IMR-90 (cell line): ENCODE results near the gene HCLS1. TPM values are rescaled to one million over a fixed set of nuclear protein-coding genes. Genes with fewer than 3 reads are reported as not detected.

Source experiments
- ATAC-seq: fragments of 200-7000 bp; cut with Tn5 transposase; 2 replicates; pipeline ENCODE4 v1.9.1; 2020; ENCODE audit warnings: low read depth, mild to moderate bottlenecking, moderate library complexity
- BruUV-seq: library from RNA; stranded (reverse); fragments of 400-500 nt; replicated peaks from 2 replicates; lab custom pipeline; 2021; lab: Mats Ljungman, UMichigan
- CTCF ChIA-PET: fragments of 300-600 bp; formaldehyde crosslinking; extraction: SDS; loops from one replicate; lab custom pipeline; 2021; ENCODE audit warnings: antibody characterized with exemption; lab: Yijun Ruan, JAX
- POLR2A ChIA-PET: fragments of 300-600 bp; sonication (Branson Sonifier 250); formaldehyde crosslinking; loops from one replicate; lab custom pipeline; 2022; ENCODE audit warnings: antibody characterized with exemption; ENCODE audit not compliant: unreplicated experiment; lab: Charles Lee
- DNase-seq: peaks from one replicate; pipeline ENCODE4 v3.0.0; 2013
- H2AFZ ChIP-seq: replicated peaks from 2 replicates; pipeline ENCODE3; 2013; ENCODE audit warnings: low read length, mild to moderate bottlenecking; ENCODE audit not compliant: poor library complexity
- H2AK5ac ChIP-seq: 2 replicates; pipeline ENCODE4 v1.6.1; 2013; ENCODE audit warnings: low read depth, low read length, inconsistent platforms
- H2AK9ac ChIP-seq: replicated peaks from 2 replicates; pipeline ENCODE3; 2013; ENCODE audit warnings: mild to moderate bottlenecking, low read depth, low read length, moderate library complexity; ENCODE audit not compliant: poor library complexity
- H2BK120ac ChIP-seq: 2 replicates; pipeline ENCODE4 v1.6.1; 2013; ENCODE audit warnings: low read depth, low read length, inconsistent platforms
- H2BK15ac ChIP-seq: 3 replicates; pipeline ENCODE4 v1.6.1; 2013; ENCODE audit warnings: low read depth, low read length, inconsistent platforms
- H2BK20ac ChIP-seq: 2 replicates; pipeline ENCODE4 v1.6.1; 2013; ENCODE audit warnings: low read depth, mild to moderate bottlenecking, inconsistent platforms, low read length, moderate library complexity
- H2BK5ac ChIP-seq: 2 replicates; pipeline ENCODE4 v1.6.1; 2013; ENCODE audit warnings: mild to moderate bottlenecking, low read depth, low read length, inconsistent platforms; ENCODE audit not compliant: poor library complexity, severe bottlenecking
- H3K14ac ChIP-seq: replicated peaks from 2 replicates; pipeline ENCODE4 v1.6.1; 2013; ENCODE audit warnings: low read depth, low read length, inconsistent platforms
- H3K18ac ChIP-seq: 2 replicates; pipeline ENCODE4 v1.6.1; 2013; ENCODE audit warnings: low read depth, low read length, control low read depth
- H3K23ac ChIP-seq: 2 replicates; pipeline ENCODE4 v1.6.1; 2013; ENCODE audit warnings: low read depth, low read length, inconsistent platforms
- H3K27ac ChIP-seq: 2 replicates; pipeline ENCODE4 v1.5.1; 2013; ENCODE audit warnings: mild to moderate bottlenecking, control low read depth, low read length; ENCODE audit not compliant: insufficient read depth
- H3K27me3 ChIP-seq: 2 replicates; pipeline ENCODE4 v1.6.1; 2013; ENCODE audit warnings: low read length; ENCODE audit not compliant: control insufficient read depth, insufficient read depth
- H3K36me3 ChIP-seq: 2 replicates; pipeline ENCODE4 v1.6.1; 2013; ENCODE audit warnings: low read length, mixed read lengths; ENCODE audit not compliant: control insufficient read depth, insufficient read depth
- H3K4ac ChIP-seq: 2 replicates; pipeline ENCODE4 v1.6.1; 2013; ENCODE audit warnings: low read depth, low read length, inconsistent platforms
- H3K4me1 ChIP-seq: 2 replicates; pipeline ENCODE4 v1.6.1; 2013; ENCODE audit warnings: low read length, mixed read lengths; ENCODE audit not compliant: control insufficient read depth, insufficient read depth
- H3K4me2 ChIP-seq: 2 replicates; pipeline ENCODE4 v1.6.1; 2013; ENCODE audit warnings: low read depth, mild to moderate bottlenecking, control low read depth, low read length, moderate library complexity
- H3K4me3 ChIP-seq: 2 replicates; pipeline ENCODE4 v1.5.1; 2013; ENCODE audit warnings: low read depth, mild to moderate bottlenecking, control low read depth, low read length, moderate library complexity; ENCODE audit not compliant: insufficient read depth
- H3K56ac ChIP-seq: 2 replicates; pipeline ENCODE4 v1.6.1; 2013; ENCODE audit warnings: low read length, inconsistent platforms; ENCODE audit not compliant: insufficient read depth; ENCODE audit errors: extremely low read depth
- H3K79me1 ChIP-seq, 2 experiments: 2 replicates each; pipeline ENCODE4 v1.6.1; 2013; ENCODE audit warnings: low read length in 2 of 2, inconsistent platforms in 1 of 2, low read depth in 1 of 2
- H3K9ac ChIP-seq: 2 replicates; pipeline ENCODE4 v1.6.1; 2013; ENCODE audit warnings: low read depth, low read length, control low read depth
- H3K9me1 ChIP-seq: 2 replicates; pipeline ENCODE4 v1.6.1; 2013; ENCODE audit warnings: low read length, inconsistent platforms; ENCODE audit not compliant: insufficient read depth
- H3K9me3 ChIP-seq: 2 replicates; pipeline ENCODE4 v1.6.1; 2013; ENCODE audit warnings: low read length; ENCODE audit not compliant: control insufficient read depth, insufficient read depth
- H4K20me1 ChIP-seq: 2 replicates; pipeline ENCODE4 v1.6.1; 2013; ENCODE audit warnings: low read length, inconsistent platforms; ENCODE audit not compliant: insufficient read depth
- H4K5ac ChIP-seq: 2 replicates; pipeline ENCODE4 v1.6.1; 2013; ENCODE audit warnings: mild to moderate bottlenecking, low read depth, low read length, control low read depth
- H4K8ac ChIP-seq, 2 experiments: 2 replicates each; pipeline ENCODE4 v1.6.1; 2013; ENCODE audit warnings: low read depth in 2 of 2, low read length in 2 of 2, control low read depth in 1 of 2, inconsistent platforms in 1 of 2
- H4K91ac ChIP-seq: 2 replicates; pipeline ENCODE4 v1.6.1; 2013; ENCODE audit warnings: low read depth, low read length, inconsistent platforms; ENCODE audit not compliant: insufficient read depth
- BHLHE40 ChIP-seq: fragments of 150-350 bp; IDR thresholded peaks from 2 replicates; pipeline ENCODE4 v1.6.1; 2016; ENCODE audit warnings: mild to moderate bottlenecking, low read depth, low read length
- CEBPB ChIP-seq: IDR thresholded peaks from 2 replicates; pipeline ENCODE4 v1.6.1; 2012; ENCODE audit warnings: low read depth, low read length, improper control_type of control experiment
- CHD1 ChIP-seq: IDR thresholded peaks from 2 replicates; pipeline ENCODE4 v1.6.1; 2012; ENCODE audit warnings: low read depth, low read length, improper control_type of control experiment
- CTCF ChIP-seq: conservative IDR thresholded peaks from 2 replicates; pipeline ENCODE4 v1.5.1; 2012; ENCODE audit warnings: mild to moderate bottlenecking, low read depth, low read length, improper control_type of control experiment
- ELK1 ChIP-seq: fragments of 150-350 bp; IDR thresholded peaks from 2 replicates; pipeline ENCODE4 v1.6.1; 2016; ENCODE audit warnings: low read depth, mild to moderate bottlenecking, low read length, moderate library complexity, borderline replicate concordance
- FOS ChIP-seq: fragments of 150-350 bp; IDR thresholded peaks from 2 replicates; pipeline ENCODE4 v1.6.1; 2016; ENCODE audit warnings: low read depth, low read length
- MAFK ChIP-seq: IDR thresholded peaks from 2 replicates; pipeline ENCODE4 v1.6.1; 2012; ENCODE audit warnings: low read depth, low read length, improper control_type of control experiment
- MAZ ChIP-seq: IDR thresholded peaks from 2 replicates; pipeline ENCODE4 v1.6.1; 2012; ENCODE audit warnings: low read depth, mild to moderate bottlenecking, low read length, improper control_type of control experiment, moderate library complexity, borderline replicate concordance
- MXI1 ChIP-seq: IDR thresholded peaks from 2 replicates; pipeline ENCODE4 v1.6.1; 2012; ENCODE audit warnings: low read depth, mild to moderate bottlenecking, low read length, moderate library complexity, borderline replicate concordance
- NFE2L2 ChIP-seq: fragments of 150-350 bp; IDR thresholded peaks from 2 replicates; pipeline ENCODE4 v1.6.1; 2016; ENCODE audit warnings: low read depth, mild to moderate bottlenecking, low read length
- POLR2A ChIP-seq: IDR thresholded peaks from 2 replicates; pipeline ENCODE4 v1.6.1; 2012; ENCODE audit warnings: mild to moderate bottlenecking, low read depth, low read length
- RAD21 ChIP-seq: IDR thresholded peaks from 2 replicates; pipeline ENCODE4 v1.6.1; 2012; ENCODE audit warnings: low read length, improper control_type of control experiment
- RCOR1 ChIP-seq: IDR thresholded peaks from 2 replicates; pipeline ENCODE4 v1.6.1; 2012; ENCODE audit warnings: mild to moderate bottlenecking, low read length, improper control_type of control experiment; ENCODE audit not compliant: insufficient replicate concordance
- RFX5 ChIP-seq: IDR thresholded peaks from 2 replicates; pipeline ENCODE4 v1.8.0; 2012; ENCODE audit warnings: low read depth, mild to moderate bottlenecking, low read length, moderate library complexity
- SMC3 ChIP-seq: fragments of 150-350 bp; IDR thresholded peaks from 2 replicates; pipeline ENCODE4 v1.6.1; 2016; ENCODE audit warnings: low read depth, mild to moderate bottlenecking, antibody characterized with exemption, low read length, moderate library complexity
- USF2 ChIP-seq: fragments of 150-350 bp; IDR thresholded peaks from 2 replicates; pipeline ENCODE4 v1.6.1; 2017; ENCODE audit warnings: mild to moderate bottlenecking, antibody characterized with exemption, low read length, low read depth
- WGBS, 2 experiments: methylation state at CpG; one replicate each; pipeline versions ENCODE4 v1.1.5 to v1.1.7; 2013; ENCODE audit warnings: missing lambda C conversion rate in 2 of 2; ENCODE audit not compliant: insufficient read length in 1 of 2; ENCODE audit errors: extremely low coverage in 2 of 2; 5-methylcytosine and 5-hydroxymethylcytosine counted together
- dilution Hi-C: fragments of 300-500 bp; cut with HindIII; formaldehyde crosslinking; loops from one replicate; pipeline ENCODE4 v1.14.3; 2018; ENCODE audit warnings: low sequenced_read_pairs; ENCODE audit not compliant: unreplicated experiment
- in situ Hi-C: fragments of 300-500 bp; cut with MboI; formaldehyde crosslinking; loops from 3 replicates; pipeline ENCODE4 v1.14.3; 2019; ENCODE audit warnings: low sequenced_read_pairs, inconsistent platforms, mixed read lengths
- intact Hi-C: fragments of 100-400 bp; cut with micrococcal nuclease; formaldehyde crosslinking; loops from 2 replicates; pipeline ENCODE4 v1.10.0; 2022
- polyA plus RNA-seq, 3 experiments: library from polyadenylated mRNA; depleted of rRNA; stranded (reverse); fragments of >200 nt; gene quantifications; 2 replicates each; pipeline ENCODE4 v1.2.3, GENCODE V29; 2012; ENCODE audit warnings: low replicate concordance in 1 of 3
- total RNA-seq: library from RNA; depleted of rRNA; stranded (reverse); fragments of >200 nt; gene quantifications from 2 replicates; pipeline ENCODE4 v1.2.3, GENCODE V29; 2012

The HCLS1 gene
- total and polyA plus RNA-seq, 2 of the 4 experiments (the other 2 are of a cell fraction), result 0.54 to 0.67 TPM

- Histone ChIP-seq H3K4me2 (no peak overlapping the region), H3K23ac (no peak overlapping the region), H3K18ac (no peak overlapping the region), H3K56ac (no peak overlapping the region), H3K14ac (no peak overlapping the region), H2BK15ac (no peak overlapping the region), H3K9me1 (no peaks in the 10 kb centered on the region; the same call in 1 of the 2 replicates), H2AK9ac (no peak overlapping the region), H3K27ac (no peak overlapping the region), H2BK5ac (no peak overlapping the region), H3K27me3 (no peaks in the 10 kb centered on the region), H4K5ac (no peak overlapping the region), H3K4ac (no peak overlapping the region), H2AFZ (no peak overlapping the region), H2BK120ac (no peak overlapping the region), H3K79me1 (no peaks in the 10 kb centered on the region), H3K4me1 (no peaks in the 10 kb centered on the region), H2BK20ac (no peak overlapping the region), H4K8ac (no peak overlapping the region), H3K4me3 (no peak overlapping the region), H2AK5ac (no peak overlapping the region), H3K9me3 (no peaks in the 10 kb centered on the region), H3K36me3 (peaks cover 40% of the 10 kb centered on the region), H4K20me1 (no peaks in the 10 kb centered on the region), H3K9ac (no peak overlapping the region), H4K91ac (no peak overlapping the region)
- ChIA-PET POLR2A (no interaction called here), CTCF (interaction anchor here (1.0 kb wide), 1 partner anchor 15 kb away, joined by 3 read pairs; no protein-coding TSS in a partner anchor)
- dilution Hi-C loops, result no loop called here
- intact Hi-C loops, result no loop called here
- no peak for TF ChIP-seq RFX5
- no peak for TF ChIP-seq NFE2L2
- no peak for TF ChIP-seq POLR2A
- TF ChIP-seq CHD1, result no peak
- TF ChIP-seq ELK1, result no peak
- TF ChIP-seq MAFK, result no peak
- no peak for TF ChIP-seq MAZ
- no peak for TF ChIP-seq CTCF
- no peak for TF ChIP-seq MXI1
- no peak for TF ChIP-seq FOS
- TF ChIP-seq CEBPB, result no peak
- TF ChIP-seq RAD21, result no peak
- TF ChIP-seq RCOR1, result no peak
- no peak for TF ChIP-seq BHLHE40
- TF ChIP-seq USF2, result no peak
- TF ChIP-seq SMC3, result no peak
- no TSS peak for BruUV-seq
- in situ Hi-C loops, result no loop called here
- WGBS, 2 experiments, result no CpG with 5 or more reads among the region's 4 CpGs
- ATAC-seq (no peak), DNase-seq (no peak)
Measured at GRCh38 chr3:121667333-121667732, 6.6 kb upstream of the HCLS1 start.
